HCT116 (cell line): ENCODE data around the gene ITLN1.

Experiments used
- ATF3 ChIP-seq: IDR thresholded peaks from 2 replicates; pipeline ENCODE4 v1.6.1; 2012
- CEBPB ChIP-seq: IDR thresholded peaks from 2 replicates; pipeline ENCODE4 v1.6.1; 2012; ENCODE audit warnings: low read depth
- CTCF ChIP-seq, 3 experiments: fragments of 200-600 bp in 1 of 3; sonication (generic) in 1 of 3; IDR thresholded peaks in 2 of 3; conservative IDR thresholded peaks in 1 of 3; 2 replicates each; pipeline ENCODE4 v1.5.1; 2012 to 2017; ENCODE audit warnings: low read depth in 2 of 3, low read length in 2 of 3, antibody characterized with exemption in 1 of 3, borderline replicate concordance in 1 of 3, control low read depth in 1 of 3, mild to moderate bottlenecking in 1 of 3, mixed read lengths in 1 of 3, mixed run types in 1 of 3, moderate library complexity in 1 of 3; ENCODE audit not compliant: insufficient read depth in 1 of 3
- EGR1 ChIP-seq: IDR thresholded peaks from 2 replicates; pipeline ENCODE4 v1.6.1; 2012; ENCODE audit warnings: low read depth
- ELF1 ChIP-seq: IDR thresholded peaks from 2 replicates; pipeline ENCODE4 v1.6.1; 2012; ENCODE audit warnings: low read depth, borderline replicate concordance
- EZH2 ChIP-seq: fragments of 200-600 bp; sonication (generic); IDR thresholded peaks from 2 replicates; pipeline ENCODE4 v1.6.1; 2017; ENCODE audit warnings: antibody characterized with exemption, mixed run types
- JUND ChIP-seq: IDR thresholded peaks from 2 replicates; pipeline ENCODE4 v1.6.1; 2012
- MAX ChIP-seq: IDR thresholded peaks from 2 replicates; pipeline ENCODE4 v1.6.1; 2012
- POLR2A ChIP-seq: IDR thresholded peaks from 2 replicates; pipeline ENCODE4 v1.7.0; 2011; ENCODE audit warnings: borderline replicate concordance; ENCODE audit not compliant: insufficient read depth, insufficient read length; ENCODE audit errors: extremely low read depth
- POLR2AphosphoS5 ChIP-seq: IDR thresholded peaks from 2 replicates; pipeline ENCODE4 v1.6.1; 2011; ENCODE audit warnings: mild to moderate bottlenecking, low read depth, low read length, moderate library complexity
- SIN3A ChIP-seq: IDR thresholded peaks from 2 replicates; pipeline ENCODE4 v1.6.1; 2012; ENCODE audit warnings: low read depth
- SP1 ChIP-seq: IDR thresholded peaks from 2 replicates; pipeline ENCODE4 v1.6.1; 2012; ENCODE audit warnings: low read depth
- YY1 ChIP-seq: IDR thresholded peaks from 2 replicates; pipeline ENCODE4 v1.6.1; 2011; ENCODE audit warnings: low read length, low read depth, moderate library complexity, mild to moderate bottlenecking; ENCODE audit not compliant: insufficient replicate concordance; ENCODE audit errors: extremely low read depth
- ZBTB33 ChIP-seq: IDR thresholded peaks from 2 replicates; pipeline ENCODE4 v1.6.1; 2011; ENCODE audit warnings: mild to moderate bottlenecking, low read length, moderate library complexity; ENCODE audit not compliant: insufficient replicate concordance; ENCODE audit errors: extremely low read depth

GRCh38 chr1:160907976-160908375 is 23.0 kb upstream of the ITLN1 start:
- TF ChIP-seq YY1 (no peak), ATF3 (no peak), CTCF (IDR thresholded peaks at IDR 0.05 in 2 of 3, conservative IDR thresholded peaks at IDR 0.05 in 1 of 3; ENCODE audit: borderline replicate concordance in 1 of 3, insufficient read depth in 1 of 3, low read depth in 2 of 3, low read length in 2 of 3) (no peak), EGR1 (no peak), JUND (no peak), EZH2 (no peak), ZBTB33 (no peak), POLR2A (no peak), SP1 (no peak), POLR2AphosphoS5 (no peak), CEBPB (no peak), MAX (no peak), ELF1 (no peak), SIN3A (no peak)
